ENCODE data around the gene RAB12.
"Not testable (repeated sequence)": the region's sequence is repeated elsewhere in the genome, so short reads cannot be mapped to it uniquely, and the experiment has no call there.

The RAB12 gene

GRCh38 chr18:8608795-8609658 is at the start of gene RAB12:
Gene RAB12 (plus strand): TSS chr18:8609437. CDS start chr18:8609440, 3 bp downstream.
- peak; percentile 82 for DNase-seq (ENCODE audit: low read depth)

GRCh38 chr18:8559612-8560186 is 49.5 kb upstream of the RAB12 start:
- DNase-seq (ENCODE audit: low read depth): peak; percentile 9

GRCh38 chr18:8561123-8561910 is 47.9 kb upstream of the RAB12 start:
- no peak for DNase-seq (ENCODE audit: low read depth)

GRCh38 chr18:8562070-8562469 is 47.2 kb upstream of the RAB12 start:
- no peak for DNase-seq (ENCODE audit: low read depth)

GRCh38 chr18:8562919-8563318 is 46.3 kb upstream of the RAB12 start:
- no peak for DNase-seq (ENCODE audit: low read depth)

GRCh38 chr18:8571399-8571798 is 37.8 kb upstream of the RAB12 start:
- DNase-seq (ENCODE audit: low read depth): no peak

GRCh38 chr18:8573766-8574165 is 35.5 kb upstream of the RAB12 start:
- DNase-seq (ENCODE audit: low read depth): not testable (repeated sequence)

- no peak for DNase-seq (ENCODE audit: low read depth)
These were observed 24.4 kb upstream of the RAB12 start for GRCh38 chr18:8584798-8585197.

- DNase-seq (ENCODE audit: low read depth): no peak
These were observed 22.3 kb upstream of the RAB12 start for GRCh38 chr18:8586941-8587340.

- no peak for DNase-seq (ENCODE audit: low read depth)
These were observed 13.8 kb upstream of the RAB12 start for GRCh38 chr18:8595445-8595844.

- DNase-seq (ENCODE audit: low read depth): peak; percentile 68
These were observed 7.8 kb upstream of the RAB12 start for GRCh38 chr18:8601277-8602032.

- no peak for DNase-seq (ENCODE audit: low read depth)
These were observed 7.2 kb upstream of the RAB12 start for GRCh38 chr18:8602040-8602439.

GRCh38 chr18:8602557-8602956 is 6.7 kb upstream of the RAB12 start:
- DNase-seq (ENCODE audit: low read depth): no peak

GRCh38 chr18:8603663-8604520 is 5.3 kb upstream of the RAB12 start:
- no peak for DNase-seq (ENCODE audit: low read depth)

- no peak for DNase-seq (ENCODE audit: low read depth)
These were observed 3.3 kb upstream of the RAB12 start for GRCh38 chr18:8605974-8606373.

GRCh38 chr18:8607776-8608742 is 1.2 kb upstream of the RAB12 start:
- DNase-seq (ENCODE audit: low read depth): peak; percentile 63

GRCh38 chr18:8609659-8610458 is 622 bp downstream of the RAB12 start:
- no peak for DNase-seq (ENCODE audit: low read depth)

- peak; percentile 42 for DNase-seq (ENCODE audit: low read depth)
These were observed 1.2 kb downstream of the RAB12 start for GRCh38 chr18:8610459-8610851.
